ENCODE data around the gene PPP1R3C. TPM values are rescaled to one million over a fixed set of nuclear protein-coding genes. Genes with fewer than 3 reads are reported as not detected.

The PPP1R3C gene
- 146 and 190 TPM in 2 replicates for total RNA-seq

DNA sequence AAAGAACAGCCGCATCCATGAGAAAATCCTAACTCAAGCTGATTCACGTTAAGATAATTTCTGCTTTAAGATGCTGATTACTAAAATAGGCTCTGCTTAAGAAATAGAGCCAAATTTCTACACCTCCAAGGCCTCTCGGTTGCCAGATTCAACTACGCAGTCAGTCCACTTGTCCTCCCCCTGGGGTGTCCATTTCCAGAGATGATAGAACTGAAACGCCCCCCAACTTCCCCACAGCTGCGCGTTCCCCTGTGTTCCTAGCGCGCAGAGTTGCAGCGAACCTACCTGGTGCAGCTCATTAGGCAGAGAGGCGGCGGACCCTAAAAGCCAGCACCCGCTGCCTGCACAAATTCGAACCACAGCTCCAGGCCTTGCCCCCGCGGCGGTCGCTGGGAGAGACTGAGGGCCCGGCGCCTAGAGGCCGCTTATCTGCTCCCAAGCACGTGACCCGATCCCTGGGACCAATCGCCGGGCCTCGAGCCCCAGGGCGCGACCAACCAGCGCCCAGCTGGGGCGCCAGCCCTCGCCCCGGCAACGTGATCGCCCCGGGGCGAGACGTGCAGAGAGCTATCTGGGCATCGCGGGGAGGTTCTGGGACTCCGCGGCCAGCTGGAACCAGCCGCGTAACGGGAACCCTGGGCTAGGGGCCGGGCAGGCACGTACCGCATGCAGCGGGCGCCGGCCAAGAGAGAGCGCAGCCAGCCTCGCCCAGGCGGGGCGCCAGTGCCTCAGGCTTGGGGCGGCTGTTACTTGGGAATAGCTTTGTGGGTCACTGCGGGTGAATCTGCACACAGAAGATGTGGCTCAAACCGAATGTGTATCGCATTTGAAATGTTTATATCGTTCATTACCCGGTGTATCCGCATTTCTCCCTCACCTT lies at the start of gene PPP1R3C:
PPP1R3C (minus strand) TSS at position 401 of the 880 bp plus-strand sequence; CDS start at position 299, 102 bp downstream.

Other genes starting within 250 kb of the PPP1R3C start
- gene HECTD2, start 222.7 kb downstream of the PPP1R3C start, total RNA-seq = 5.3 and 5.5 TPM in 2 replicates
- 41.0 and 46.4 TPM in 2 replicates for gene TNKS2, start 165.4 kb upstream of the PPP1R3C start, total RNA-seq

Data from smooth muscle cell of bladder (primary cell).